Thyroid gland (tissue), 4 donors: ENCODE measurements around the gene HYAL2.

ENCODE experiments used
- CTCF ChIP-seq, 6 experiments: fragments of 200-600 bp in 3 of 6; fragments of 450-650 bp in 3 of 6; sonication (generic) in 3 of 6; IDR thresholded peaks; one replicate each; pipeline ENCODE4 v1.5.1; 2016 to 2019; ENCODE audit warnings: antibody characterized with exemption in 6 of 6, mild to moderate bottlenecking in 2 of 6, inconsistent platforms in 1 of 6, moderate library complexity in 1 of 6
- POLR2A ChIP-seq, 2 donors: fragments of 450-650 bp; IDR thresholded peaks; one replicate each; pipeline ENCODE4 v1.6.1; 2017; ENCODE audit warnings: antibody characterized with exemption in 2 of 2, mild to moderate bottlenecking in 2 of 2, moderate library complexity in 1 of 2

DNA sequence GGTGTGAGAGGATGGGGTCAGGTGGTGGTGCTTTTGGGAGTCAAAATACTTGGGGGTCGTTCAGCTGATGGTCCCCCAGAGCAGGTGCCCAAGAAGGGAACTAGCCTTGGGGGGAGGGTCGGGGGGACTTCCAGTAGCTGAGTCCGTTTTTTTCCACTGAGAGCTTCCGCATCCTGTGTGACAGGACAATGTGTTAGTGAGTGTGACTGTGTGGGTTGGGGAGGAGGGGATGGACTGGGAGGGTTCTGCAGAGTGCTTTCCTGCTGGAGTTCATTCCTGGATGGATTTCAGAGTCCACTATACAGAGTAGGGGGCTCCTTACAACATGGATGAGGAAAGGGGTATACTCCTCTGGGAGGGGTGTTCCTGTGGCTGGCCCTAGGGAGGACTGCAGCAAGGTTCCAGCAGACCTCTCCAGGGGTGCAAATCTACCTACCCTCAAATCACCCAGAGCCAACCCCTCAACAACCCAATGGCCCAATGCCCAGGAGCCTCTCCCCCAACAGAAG, 601 bp upstream of the HYAL2 start:
- TF ChIP-seq POLR2A (IDR thresholded peaks at IDR 0.05) = no peak
- no peak for TF ChIP-seq CTCF (IDR thresholded peaks at IDR 0.05)
